Uterus (tissue), 2 donors: ENCODE measurements around the gene MAD1L1.

ENCODE experiments used
- POLR2A ChIP-seq, 2 donors: fragments of 450-650 bp; IDR thresholded peaks; one replicate each; pipeline ENCODE4 v1.6.1; 2016; ENCODE audit warnings: antibody characterized with exemption in 2 of 2, mild to moderate bottlenecking in 1 of 2, moderate library complexity in 1 of 2
- TF ChIP-seq, protein P1 (sequence below), 4 experiments: fragments of 200-600 bp in 2 of 4; fragments of 450-650 bp in 2 of 4; sonication (generic) in 2 of 4; IDR thresholded peaks; one replicate each; pipeline ENCODE4 v1.5.1; 2016 to 2019; ENCODE audit warnings: antibody characterized with exemption in 4 of 4, mild to moderate bottlenecking in 2 of 4, moderate library complexity in 1 of 4

DNA sequence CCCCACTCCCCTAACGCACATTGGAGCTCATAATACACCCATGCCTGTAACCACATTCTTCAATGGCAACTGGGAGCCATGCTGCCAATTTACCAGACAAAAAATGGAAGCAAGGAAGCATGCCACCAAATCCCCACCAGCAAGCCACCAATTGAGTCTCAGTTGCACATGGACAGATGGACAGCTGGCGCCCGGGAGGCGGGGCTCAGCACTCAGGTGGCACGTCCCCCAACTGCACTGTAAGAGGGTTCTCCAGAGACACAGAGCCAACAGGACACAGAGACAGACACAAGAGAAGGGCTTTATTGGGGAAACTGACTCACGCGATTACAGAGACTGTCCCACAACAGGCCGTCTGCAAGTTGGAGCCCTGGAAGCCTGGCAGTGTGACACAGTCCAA lies 2.5 kb downstream of the MAD1L1 start:
- TF ChIP-seq, protein P1, sequence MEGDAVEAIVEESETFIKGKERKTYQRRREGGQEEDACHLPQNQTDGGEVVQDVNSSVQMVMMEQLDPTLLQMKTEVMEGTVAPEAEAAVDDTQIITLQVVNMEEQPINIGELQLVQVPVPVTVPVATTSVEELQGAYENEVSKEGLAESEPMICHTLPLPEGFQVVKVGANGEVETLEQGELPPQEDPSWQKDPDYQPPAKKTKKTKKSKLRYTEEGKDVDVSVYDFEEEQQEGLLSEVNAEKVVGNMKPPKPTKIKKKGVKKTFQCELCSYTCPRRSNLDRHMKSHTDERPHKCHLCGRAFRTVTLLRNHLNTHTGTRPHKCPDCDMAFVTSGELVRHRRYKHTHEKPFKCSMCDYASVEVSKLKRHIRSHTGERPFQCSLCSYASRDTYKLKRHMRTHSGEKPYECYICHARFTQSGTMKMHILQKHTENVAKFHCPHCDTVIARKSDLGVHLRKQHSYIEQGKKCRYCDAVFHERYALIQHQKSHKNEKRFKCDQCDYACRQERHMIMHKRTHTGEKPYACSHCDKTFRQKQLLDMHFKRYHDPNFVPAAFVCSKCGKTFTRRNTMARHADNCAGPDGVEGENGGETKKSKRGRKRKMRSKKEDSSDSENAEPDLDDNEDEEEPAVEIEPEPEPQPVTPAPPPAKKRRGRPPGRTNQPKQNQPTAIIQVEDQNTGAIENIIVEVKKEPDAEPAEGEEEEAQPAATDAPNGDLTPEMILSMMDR (IDR thresholded peaks at IDR 0.05), result no peak
- no peak for TF ChIP-seq POLR2A (IDR thresholded peaks at IDR 0.05)
